Brain microvascular endothelial cell (primary cell): ENCODE results near the gene RASGRF1.
"Not testable (repeated sequence)": the region's sequence is repeated elsewhere in the genome, so short reads cannot be mapped to it uniquely, and the experiment has no call there.

ENCODE experiments used
- DNase-seq: peaks from one replicate; pipeline ENCODE4 v3.0.0-alpha.2; 2020
- H3K27ac ChIP-seq: fragments of 250-450 bp; sonication (Bioruptor Pico); 2 replicates; pipeline ENCODE4 v1.5.1; 2020; ENCODE audit warnings: mild to moderate bottlenecking, moderate library complexity
- H3K27me3 ChIP-seq: fragments of 250-450 bp; sonication (Bioruptor Pico); replicated peaks from 2 replicates; pipeline ENCODE4 v1.5.1; 2020; ENCODE audit warnings: mild to moderate bottlenecking
- H3K36me3 ChIP-seq: fragments of 250-450 bp; sonication (Bioruptor Pico); replicated peaks from 2 replicates; pipeline ENCODE4 v1.5.1; 2020; ENCODE audit warnings: mild to moderate bottlenecking
- H3K4me3 ChIP-seq: 2 replicates; pipeline ENCODE4 v1.5.1; 2011; ENCODE audit warnings: low read depth, mild to moderate bottlenecking, control low read depth, low read length, moderate library complexity
- CTCF ChIP-seq: IDR thresholded peaks from 2 replicates; pipeline ENCODE4 v1.5.1; 2011; ENCODE audit warnings: low read depth, mild to moderate bottlenecking, moderate library complexity, low read length, control low read depth, inconsistent platforms; ENCODE audit errors: missing control alignments
- in situ Hi-C: cut with HindIII; loops from 2 replicates; pipeline ENCODE4 v1.10.0; 2017; ENCODE audit warnings: low sequenced_read_pairs, low pct_ligation_motif_present

RASGRF1 gene

GRCh38 chr15:78999636-79000035 is 90.9 kb downstream of the RASGRF1 start:
- Histone ChIP-seq H3K36me3 (no peaks in the 10 kb centered on the region), H3K4me3 (no peak overlapping the region), H3K27me3 (no peaks in the 10 kb centered on the region), H3K27ac (no peak overlapping the region)
- no peak for TF ChIP-seq CTCF
- in situ Hi-C loops: no loop called here
- DNase-seq: no peak

DNA sequence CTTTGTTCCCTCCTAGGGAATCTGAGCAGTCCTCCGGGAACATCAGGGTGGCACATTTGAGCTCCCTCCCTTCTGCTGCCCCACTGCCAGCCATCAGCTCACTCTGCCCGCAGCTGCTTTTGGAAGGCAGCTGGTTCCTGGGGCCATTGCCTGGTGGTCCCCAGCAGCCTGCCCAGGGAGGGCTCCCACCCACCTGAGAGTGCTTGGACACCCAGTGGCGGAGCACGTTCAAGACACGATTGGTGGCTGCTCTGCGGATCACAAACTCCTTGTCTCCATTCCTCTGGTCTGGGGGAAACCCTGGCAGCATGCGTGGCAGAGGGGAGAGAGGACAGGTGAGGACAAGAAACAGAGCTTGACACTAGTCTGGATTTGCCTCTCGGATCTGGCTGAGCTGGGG is 92.1 kb downstream of the RASGRF1 start:
- H3K4me3 ChIP-seq: no peak overlapping the region
- no peaks in the 10 kb centered on the region for H3K36me3 ChIP-seq
- H3K27ac ChIP-seq: no peak overlapping the region
- no peak for TF ChIP-seq CTCF
- DNase-seq: no peak
- no peaks in the 10 kb centered on the region for H3K27me3 ChIP-seq
- in situ Hi-C loops: no loop called here

DNA sequence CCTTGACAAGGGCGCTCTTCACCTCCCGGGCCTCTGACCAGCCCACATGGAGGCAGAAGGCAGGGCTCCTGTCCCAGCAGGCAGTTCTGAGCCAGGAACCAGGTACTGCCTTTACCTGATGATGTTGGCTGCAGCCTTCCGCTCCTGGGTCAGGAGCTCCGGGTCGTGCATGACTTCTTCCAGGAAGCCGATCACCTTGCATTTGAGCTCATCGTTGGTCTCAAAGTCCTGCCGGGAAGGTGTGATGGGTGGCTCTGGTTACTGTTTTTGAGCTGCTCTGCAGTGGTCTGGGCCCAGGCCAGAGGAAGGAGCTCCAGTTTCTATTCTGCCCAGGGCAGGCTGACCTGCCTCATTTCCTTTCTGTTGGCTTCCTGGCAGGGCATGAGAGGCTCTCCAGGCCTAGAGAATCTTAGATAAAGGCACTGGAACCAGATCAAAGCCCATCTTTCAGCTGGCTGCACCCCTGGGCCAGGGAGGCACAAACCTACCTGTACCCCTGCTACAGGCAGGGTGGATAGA is 92.5 kb downstream of the RASGRF1 start:
- Histone ChIP-seq H3K27ac (no peak overlapping the region), H3K36me3 (no peaks in the 10 kb centered on the region), H3K4me3 (no peak overlapping the region), H3K27me3 (no peaks in the 10 kb centered on the region)
- in situ Hi-C loops: no loop called here
- TF ChIP-seq CTCF: no peak
- no peak for DNase-seq

- in situ Hi-C loops: no loop called here
- no peak for TF ChIP-seq CTCF
- Histone ChIP-seq H3K4me3 (no peak overlapping the region), H3K27ac (no peak overlapping the region), H3K36me3 (no peaks in the 10 kb centered on the region), H3K27me3 (no peaks in the 10 kb centered on the region)
- DNase-seq: no peak
Observed at GRCh38 chr15:78996894-78997275, 93.7 kb downstream of the RASGRF1 start.

GRCh38 chr15:78995921-78996893 is 94.4 kb downstream of the RASGRF1 start:
- Histone ChIP-seq H3K27me3 (no peaks in the 10 kb centered on the region), H3K4me3 (no peak overlapping the region), H3K36me3 (no peaks in the 10 kb centered on the region), H3K27ac (no peak overlapping the region)
- in situ Hi-C loops: no loop called here
- DNase-seq: no peak
- no peak for TF ChIP-seq CTCF

- H3K27ac ChIP-seq, H3K27me3 ChIP-seq, H3K36me3 ChIP-seq, H3K4me3 ChIP-seq, in situ Hi-C loops, DNase-seq: not testable (repeated sequence)
Observed at GRCh38 chr15:78995161-78995560, 95.4 kb downstream of the RASGRF1 start.
